ENCODE measurements around the gene ADGRG2. TPM values are rescaled to one million over a fixed set of nuclear protein-coding genes. Genes with fewer than 3 reads are reported as not detected.

Gene ADGRG2
- total RNA-seq, 1 experiment from 2014 or later, result 1.4 TPM

GRCh38 chrX:19094654-19095053 is 27.6 kb downstream of the ADGRG2 start:
- Histone ChIP-seq H3K9ac (ENCODE audit: low read length) (no peak overlapping the region), H3K4me2 (ENCODE audit: low read length) (no peak overlapping the region), H3K9me3 (ENCODE audit: low read length) (0 out of 2 replicates have a peak, but pooled peaks cover 2% of the 10 kb centered on the region), H3K27me3 (ENCODE audit: low read length) (no peaks in the 10 kb centered on the region), H3K9me2 (replicated peaks; ENCODE audit: low read length) (no peaks in the 10 kb centered on the region), H4K20me1 (ENCODE audit: low read length) (no peaks in the 10 kb centered on the region), H3K4me1 (ENCODE audit: insufficient read depth, low read length) (no peaks in the 10 kb centered on the region), H3K4me3 (ENCODE audit: low read length) (no peak overlapping the region), H2AFZ (ENCODE audit: low read length) (no peak overlapping the region), H3K36me3 (ENCODE audit: low read depth, low read length) (no peaks in the 10 kb centered on the region; the same call in 1 of the 2 replicates), H3K79me2 (ENCODE audit: low read length) (no peaks in the 10 kb centered on the region), H3K27ac (ENCODE audit: low read length) (no peak overlapping the region), H3F3A (ENCODE audit: low read length, unreplicated experiment) (no peaks in the 10 kb centered on the region)
- TF ChIP-seq EZH2phosphoT487 (IDR thresholded peaks at IDR 0.05; ENCODE audit: borderline replicate concordance, low read length) (no peak), EZH2 (IDR thresholded peaks at IDR 0.05; ENCODE audit: low read length, unreplicated experiment) (no peak)
- TF ChIP-seq, protein P1, sequence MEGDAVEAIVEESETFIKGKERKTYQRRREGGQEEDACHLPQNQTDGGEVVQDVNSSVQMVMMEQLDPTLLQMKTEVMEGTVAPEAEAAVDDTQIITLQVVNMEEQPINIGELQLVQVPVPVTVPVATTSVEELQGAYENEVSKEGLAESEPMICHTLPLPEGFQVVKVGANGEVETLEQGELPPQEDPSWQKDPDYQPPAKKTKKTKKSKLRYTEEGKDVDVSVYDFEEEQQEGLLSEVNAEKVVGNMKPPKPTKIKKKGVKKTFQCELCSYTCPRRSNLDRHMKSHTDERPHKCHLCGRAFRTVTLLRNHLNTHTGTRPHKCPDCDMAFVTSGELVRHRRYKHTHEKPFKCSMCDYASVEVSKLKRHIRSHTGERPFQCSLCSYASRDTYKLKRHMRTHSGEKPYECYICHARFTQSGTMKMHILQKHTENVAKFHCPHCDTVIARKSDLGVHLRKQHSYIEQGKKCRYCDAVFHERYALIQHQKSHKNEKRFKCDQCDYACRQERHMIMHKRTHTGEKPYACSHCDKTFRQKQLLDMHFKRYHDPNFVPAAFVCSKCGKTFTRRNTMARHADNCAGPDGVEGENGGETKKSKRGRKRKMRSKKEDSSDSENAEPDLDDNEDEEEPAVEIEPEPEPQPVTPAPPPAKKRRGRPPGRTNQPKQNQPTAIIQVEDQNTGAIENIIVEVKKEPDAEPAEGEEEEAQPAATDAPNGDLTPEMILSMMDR (conservative IDR thresholded peaks at IDR 0.05; ENCODE audit: low read depth, low read length), result no peak
- DNase-seq (no peak), ATAC-seq (no peak)
- ChIA-PET POLR2A (ENCODE audit: unreplicated experiment) (no interaction called here), CTCF (no interaction called here)
- BruUV-seq (replicated peaks), result no TSS peak
- intact Hi-C loops (cut with micrococcal nuclease), result no loop called here

DNA sequence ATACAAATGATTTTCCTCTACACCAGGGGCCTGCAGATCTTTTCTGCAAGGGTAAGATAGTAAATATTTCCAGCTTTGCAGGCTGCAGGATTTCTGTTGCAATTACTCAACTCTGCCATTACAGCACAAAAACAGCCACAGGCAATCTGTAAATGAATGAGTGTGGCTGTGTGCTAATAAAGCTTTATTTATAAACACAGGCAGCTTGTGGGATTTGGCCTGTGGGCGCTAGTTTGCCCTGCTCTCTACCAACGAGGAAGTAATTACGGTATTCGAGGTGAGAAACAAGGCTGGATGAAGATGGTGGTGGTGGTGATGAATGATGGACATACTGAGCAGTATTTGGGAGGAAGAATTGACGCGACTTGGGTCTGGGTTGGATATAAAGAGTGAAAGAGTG is 30.7 kb downstream of the ADGRG2 start:
- H3K4me1 ChIP-seq (ENCODE audit: insufficient read depth, low read length), result no peaks in the 10 kb centered on the region
- intact Hi-C loops (cut with micrococcal nuclease), result no loop called here
- CTCF ChIA-PET, result no interaction called here
- POLR2A ChIA-PET (ENCODE audit: unreplicated experiment), result interaction anchor here (0.6 kb wide), 1 partner anchor 358 kb away, joined by 4 read pairs; no protein-coding TSS in a partner anchor
- H3K9me3 ChIP-seq (ENCODE audit: low read length), result 0 out of 2 replicates have a peak, but pooled peaks cover 5% of the 10 kb centered on the region
- no peak for ATAC-seq
- H3K79me2 ChIP-seq (ENCODE audit: low read length), result no peaks in the 10 kb centered on the region
- DNase-seq, result no peak
- no peak overlapping the region for H2AFZ ChIP-seq (ENCODE audit: low read length)
- H3K27me3 ChIP-seq (ENCODE audit: low read length), result no peaks in the 10 kb centered on the region
- no peaks in the 10 kb centered on the region; the same call in 1 of the 2 replicates for H3K36me3 ChIP-seq (ENCODE audit: low read depth, low read length)
- H3K9ac ChIP-seq (ENCODE audit: low read length), result no peak overlapping the region
- H3K4me3 ChIP-seq (ENCODE audit: low read length), result no peak overlapping the region
- H3K27ac ChIP-seq (ENCODE audit: low read length), result no peak overlapping the region
- no TSS peak for BruUV-seq (replicated peaks)
- no peak overlapping the region for H3K4me2 ChIP-seq (ENCODE audit: low read length)
- no peaks in the 10 kb centered on the region for H3F3A ChIP-seq (ENCODE audit: low read length, unreplicated experiment)
- TF ChIP-seq, protein P1 (conservative IDR thresholded peaks at IDR 0.05; ENCODE audit: low read depth, low read length), result no peak
- no peak for TF ChIP-seq EZH2phosphoT487 (IDR thresholded peaks at IDR 0.05; ENCODE audit: borderline replicate concordance, low read length)
- TF ChIP-seq EZH2 (IDR thresholded peaks at IDR 0.05; ENCODE audit: low read length, unreplicated experiment), result no peak
- no peaks in the 10 kb centered on the region for H3K9me2 ChIP-seq (replicated peaks; ENCODE audit: low read length)
- no peaks in the 10 kb centered on the region for H4K20me1 ChIP-seq (ENCODE audit: low read length)

DNA sequence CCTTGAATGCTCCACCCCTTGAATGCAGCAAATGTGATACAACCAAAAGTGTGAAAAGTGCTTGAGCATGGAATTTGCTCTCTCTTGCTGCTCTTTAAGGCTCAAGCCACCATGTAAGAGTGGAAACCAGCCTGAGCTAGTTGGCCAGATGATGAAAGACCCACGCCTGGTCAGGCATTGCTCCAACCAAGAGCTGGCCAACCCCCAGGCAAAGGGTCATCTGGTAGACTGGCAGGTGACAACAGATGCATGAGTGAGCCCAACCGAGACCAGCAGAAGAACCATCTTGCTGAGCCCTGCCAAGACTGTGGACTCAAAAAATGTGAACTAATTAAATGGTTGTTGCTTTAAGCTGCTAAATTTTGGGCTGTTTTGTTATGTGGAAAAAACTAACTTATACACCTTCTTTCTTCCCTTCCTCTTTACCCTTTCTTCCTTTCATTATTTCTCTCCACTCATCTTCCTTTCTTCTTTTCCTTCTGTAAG is 32.7 kb downstream of the ADGRG2 start:
- H4K20me1 ChIP-seq (ENCODE audit: low read length), result no peaks in the 10 kb centered on the region
- ATAC-seq (no peak), DNase-seq (no peak)
- H3K4me1 ChIP-seq (ENCODE audit: insufficient read depth, low read length), result no peaks in the 10 kb centered on the region
- H3K27me3 ChIP-seq (ENCODE audit: low read length), result no peaks in the 10 kb centered on the region
- CTCF ChIA-PET, result no interaction called here
- no peak overlapping the region for H3K4me2 ChIP-seq (ENCODE audit: low read length)
- TF ChIP-seq, protein P1 (conservative IDR thresholded peaks at IDR 0.05; ENCODE audit: low read depth, low read length), result no peak
- no peak for TF ChIP-seq EZH2 (IDR thresholded peaks at IDR 0.05; ENCODE audit: low read length, unreplicated experiment)
- no peak for TF ChIP-seq EZH2phosphoT487 (IDR thresholded peaks at IDR 0.05; ENCODE audit: borderline replicate concordance, low read length)
- 0 out of 2 replicates have a peak, but pooled peaks cover 5% of the 10 kb centered on the region for H3K9me3 ChIP-seq (ENCODE audit: low read length)
- H3K9me2 ChIP-seq (replicated peaks; ENCODE audit: low read length), result no peaks in the 10 kb centered on the region
- H3K4me3 ChIP-seq (ENCODE audit: low read length), result no peak overlapping the region
- H3K79me2 ChIP-seq (ENCODE audit: low read length), result no peaks in the 10 kb centered on the region
- BruUV-seq (replicated peaks), result no TSS peak
- H3F3A ChIP-seq (ENCODE audit: low read length, unreplicated experiment), result no peaks in the 10 kb centered on the region
- H2AFZ ChIP-seq (ENCODE audit: low read length), result no peak overlapping the region
- H3K9ac ChIP-seq (ENCODE audit: low read length), result no peak overlapping the region
- intact Hi-C loops (cut with micrococcal nuclease), result no loop called here
- no peaks in the 10 kb centered on the region; the same call in 1 of the 2 replicates for H3K36me3 ChIP-seq (ENCODE audit: low read depth, low read length)
- POLR2A ChIA-PET (ENCODE audit: unreplicated experiment), result no interaction called here
- H3K27ac ChIP-seq (ENCODE audit: low read length), result no peak overlapping the region
